ENCODE results near the gene RAB44. TPM values are rescaled to one million over a fixed set of nuclear protein-coding genes. Genes with fewer than 3 reads are reported as not detected.
A peak's percentile ranks its signal among the peaks of the same experiment; 100 is the strongest.

RAB44 gene
- total RNA-seq, 1 experiment from 2014 or later = not detected

DNA sequence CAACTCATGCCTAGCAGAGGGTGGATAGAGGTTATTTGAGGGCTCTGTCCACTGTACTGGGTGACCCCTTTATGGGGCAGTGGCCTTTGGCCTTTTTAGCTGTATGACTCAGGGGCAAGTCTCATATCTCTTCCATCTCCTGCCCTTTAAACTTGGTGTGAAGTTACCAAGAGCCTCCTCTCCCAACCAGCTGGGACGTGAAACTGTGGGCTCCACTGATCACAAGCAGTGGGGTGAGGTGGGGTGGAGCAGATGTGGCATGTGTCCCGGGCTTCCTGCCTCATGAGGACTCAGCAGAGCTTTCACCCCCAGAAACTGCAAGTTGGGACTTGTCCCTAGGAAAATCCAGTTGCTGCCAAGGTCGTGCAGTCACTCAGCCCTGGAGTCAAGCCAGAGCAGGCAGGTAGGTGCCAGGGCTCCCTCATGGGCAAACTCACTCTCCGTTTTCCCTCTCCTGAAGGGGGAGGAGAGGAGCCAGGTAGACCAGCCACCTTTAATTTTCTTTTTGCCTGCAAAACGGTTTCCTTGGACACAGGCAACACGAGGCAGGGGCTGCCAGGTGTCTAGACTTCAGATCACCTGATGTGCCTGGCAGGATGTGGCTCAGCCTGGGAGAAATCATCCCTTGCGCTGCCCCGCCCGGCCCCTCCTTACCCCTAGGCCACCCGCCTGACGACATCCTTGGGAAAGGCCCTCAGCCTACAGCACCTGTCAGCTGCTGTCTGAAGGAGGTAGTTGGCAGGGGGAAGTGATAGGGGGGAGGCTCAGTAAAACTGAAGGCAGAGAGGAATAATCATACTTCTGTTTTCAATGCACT lies 15.1 kb upstream of the RAB44 start:
- TF ChIP-seq, protein P1, sequence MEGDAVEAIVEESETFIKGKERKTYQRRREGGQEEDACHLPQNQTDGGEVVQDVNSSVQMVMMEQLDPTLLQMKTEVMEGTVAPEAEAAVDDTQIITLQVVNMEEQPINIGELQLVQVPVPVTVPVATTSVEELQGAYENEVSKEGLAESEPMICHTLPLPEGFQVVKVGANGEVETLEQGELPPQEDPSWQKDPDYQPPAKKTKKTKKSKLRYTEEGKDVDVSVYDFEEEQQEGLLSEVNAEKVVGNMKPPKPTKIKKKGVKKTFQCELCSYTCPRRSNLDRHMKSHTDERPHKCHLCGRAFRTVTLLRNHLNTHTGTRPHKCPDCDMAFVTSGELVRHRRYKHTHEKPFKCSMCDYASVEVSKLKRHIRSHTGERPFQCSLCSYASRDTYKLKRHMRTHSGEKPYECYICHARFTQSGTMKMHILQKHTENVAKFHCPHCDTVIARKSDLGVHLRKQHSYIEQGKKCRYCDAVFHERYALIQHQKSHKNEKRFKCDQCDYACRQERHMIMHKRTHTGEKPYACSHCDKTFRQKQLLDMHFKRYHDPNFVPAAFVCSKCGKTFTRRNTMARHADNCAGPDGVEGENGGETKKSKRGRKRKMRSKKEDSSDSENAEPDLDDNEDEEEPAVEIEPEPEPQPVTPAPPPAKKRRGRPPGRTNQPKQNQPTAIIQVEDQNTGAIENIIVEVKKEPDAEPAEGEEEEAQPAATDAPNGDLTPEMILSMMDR (IDR thresholded peaks at IDR 0.05; ENCODE audit: insufficient read depth in 1 of 2, low read depth in 1 of 2, low read length in 1 of 2, severe bottlenecking in 1 of 2, unreplicated experiment in 1 of 2) = no peak
- no peaks in the 10 kb centered on the region for H3K27me3 Mint-ChIP-seq (ENCODE audit: insufficient read depth, unreplicated experiment)
- peak in 1 of 2 experiments; percentile 16 for DNase-seq
- Histone ChIP-seq H3K9me3 (no peaks in the 10 kb centered on the region), H3K36me3 (ENCODE audit: control insufficient read depth, insufficient read depth, low read length) (no peaks in the 10 kb centered on the region), H3K4me1 (peaks cover 21% of the 10 kb centered on the region), H3K27me3 (replicated peaks; ENCODE audit: control insufficient read depth, insufficient read depth, low read length) (no peaks in the 10 kb centered on the region), H3K4me3 (ENCODE audit: low read depth, low read length) (no peak overlapping the region)
- H3K27ac Mint-ChIP-seq (ENCODE audit: unreplicated experiment) = no peak overlapping the region
- no TSS peak for BruUV-seq (replicated peaks)
- H3K4me1 Mint-ChIP-seq (ENCODE audit: low read depth, unreplicated experiment) = peaks cover 27% of the 10 kb centered on the region
- H3K36me3 Mint-ChIP-seq (ENCODE audit: insufficient read depth, unreplicated experiment) = peaks cover 11% of the 10 kb centered on the region
- CTCF ChIA-PET = interaction anchor here (0.7 to 1.4 kb wide), 2 partner anchors 38 to 68 kb away, joined by 3 to 4 read pairs; no protein-coding TSS in a partner anchor
- POLR2A ChIA-PET = no interaction called here
- peak overlapping the region; percentile 7 for H3K4me3 Mint-ChIP-seq (ENCODE audit: unreplicated experiment)
- intact Hi-C loops (cut with micrococcal nuclease; ENCODE audit: unreplicated experiment) = loop anchor here (10.0 kb wide), 1 partner anchor 72 kb away; no protein-coding TSS in a partner anchor
- H3K9me3 Mint-ChIP-seq (ENCODE audit: unreplicated experiment) = no peaks in the 10 kb centered on the region

- H3K4me1 Mint-ChIP-seq (ENCODE audit: low read depth, unreplicated experiment) = peaks cover 20% of the 10 kb centered on the region
- no peak for DNase-seq
- Histone ChIP-seq H3K4me3 (ENCODE audit: low read depth, low read length) (no peak overlapping the region), H3K4me1 (peaks cover 15% of the 10 kb centered on the region), H3K9me3 (no peaks in the 10 kb centered on the region), H3K36me3 (ENCODE audit: control insufficient read depth, insufficient read depth, low read length) (no peaks in the 10 kb centered on the region), H3K27me3 (replicated peaks; ENCODE audit: control insufficient read depth, insufficient read depth, low read length) (no peaks in the 10 kb centered on the region)
- no peaks in the 10 kb centered on the region for H3K27me3 Mint-ChIP-seq (ENCODE audit: insufficient read depth, unreplicated experiment)
- H3K27ac Mint-ChIP-seq (ENCODE audit: unreplicated experiment) = no peak overlapping the region
- no peak overlapping the region for H3K4me3 Mint-ChIP-seq (ENCODE audit: unreplicated experiment)
- no TSS peak for BruUV-seq (replicated peaks)
- ChIA-PET CTCF (interaction anchor here (1.4 kb wide), 1 partner anchor 68 kb away, joined by 3 read pairs; no protein-coding TSS in a partner anchor), POLR2A (no interaction called here)
- intact Hi-C loops (cut with micrococcal nuclease; ENCODE audit: unreplicated experiment) = loop anchor here (10.0 kb wide), 1 partner anchor 72 kb away; no protein-coding TSS in a partner anchor
- H3K36me3 Mint-ChIP-seq (ENCODE audit: insufficient read depth, unreplicated experiment) = peaks cover 11% of the 10 kb centered on the region
- H3K9me3 Mint-ChIP-seq (ENCODE audit: unreplicated experiment) = no peaks in the 10 kb centered on the region
- TF ChIP-seq, protein P1 (IDR thresholded peaks at IDR 0.05; ENCODE audit: insufficient read depth in 1 of 2, low read depth in 1 of 2, low read length in 1 of 2, severe bottlenecking in 1 of 2, unreplicated experiment in 1 of 2) = no peak
Measured at GRCh38 chr6:36683145-36683655, 14.4 kb upstream of the RAB44 start.

GRCh38 chr6:36683656-36684446 lies 13.8 kb upstream of the RAB44 start:
- TF ChIP-seq, protein P1 (IDR thresholded peaks at IDR 0.05; ENCODE audit: insufficient read depth in 1 of 2, low read depth in 1 of 2, low read length in 1 of 2, severe bottlenecking in 1 of 2, unreplicated experiment in 1 of 2) = no peak
- Mint-ChIP-seq H3K27ac (ENCODE audit: unreplicated experiment) (no peak overlapping the region), H3K4me3 (ENCODE audit: unreplicated experiment) (no peak overlapping the region), H3K9me3 (ENCODE audit: unreplicated experiment) (no peaks in the 10 kb centered on the region), H3K27me3 (ENCODE audit: insufficient read depth, unreplicated experiment) (no peaks in the 10 kb centered on the region), H3K4me1 (ENCODE audit: low read depth, unreplicated experiment) (peaks cover 14% of the 10 kb centered on the region), H3K36me3 (ENCODE audit: insufficient read depth, unreplicated experiment) (peaks cover 11% of the 10 kb centered on the region)
- Histone ChIP-seq H3K27me3 (replicated peaks; ENCODE audit: control insufficient read depth, insufficient read depth, low read length) (no peaks in the 10 kb centered on the region), H3K4me1 (peaks cover 15% of the 10 kb centered on the region), H3K4me3 (ENCODE audit: low read depth, low read length) (no peak overlapping the region), H3K9me3 (no peaks in the 10 kb centered on the region), H3K36me3 (ENCODE audit: control insufficient read depth, insufficient read depth, low read length) (no peaks in the 10 kb centered on the region)
- BruUV-seq (replicated peaks) = no TSS peak
- intact Hi-C loops (cut with micrococcal nuclease; ENCODE audit: unreplicated experiment) = loop anchor here (10.0 kb wide), 1 partner anchor 71 kb away; no protein-coding TSS in a partner anchor
- CTCF ChIA-PET = interaction anchor here (1.4 kb wide), 1 partner anchor 69 kb away, joined by 3 read pairs; no protein-coding TSS in a partner anchor
- no peak for DNase-seq
- POLR2A ChIA-PET = interaction anchor here (0.6 kb wide), 1 partner anchor 69 kb away, joined by 4 read pairs; no protein-coding TSS in a partner anchor
